ENCODE measurements around the gene GRB10. TPM values are rescaled to one million over a fixed set of nuclear protein-coding genes. Genes with fewer than 3 reads are reported as not detected.

Gene GRB10
- total RNA-seq, 2 donors from 2014 or later = 2.6 to 6.6 TPM

GRCh38 chr7:50681432-50682045, 101.2 kb downstream of the GRB10 start:
- ATAC-seq (no peak), DNase-seq (ENCODE audit: low spot score in 2 of 2) (no peak)
- Mint-ChIP-seq H3K27ac (no peak overlapping the region), H3K36me3 (no peaks in the 10 kb centered on the region), H3K9me3 (no peaks in the 10 kb centered on the region)

DNA sequence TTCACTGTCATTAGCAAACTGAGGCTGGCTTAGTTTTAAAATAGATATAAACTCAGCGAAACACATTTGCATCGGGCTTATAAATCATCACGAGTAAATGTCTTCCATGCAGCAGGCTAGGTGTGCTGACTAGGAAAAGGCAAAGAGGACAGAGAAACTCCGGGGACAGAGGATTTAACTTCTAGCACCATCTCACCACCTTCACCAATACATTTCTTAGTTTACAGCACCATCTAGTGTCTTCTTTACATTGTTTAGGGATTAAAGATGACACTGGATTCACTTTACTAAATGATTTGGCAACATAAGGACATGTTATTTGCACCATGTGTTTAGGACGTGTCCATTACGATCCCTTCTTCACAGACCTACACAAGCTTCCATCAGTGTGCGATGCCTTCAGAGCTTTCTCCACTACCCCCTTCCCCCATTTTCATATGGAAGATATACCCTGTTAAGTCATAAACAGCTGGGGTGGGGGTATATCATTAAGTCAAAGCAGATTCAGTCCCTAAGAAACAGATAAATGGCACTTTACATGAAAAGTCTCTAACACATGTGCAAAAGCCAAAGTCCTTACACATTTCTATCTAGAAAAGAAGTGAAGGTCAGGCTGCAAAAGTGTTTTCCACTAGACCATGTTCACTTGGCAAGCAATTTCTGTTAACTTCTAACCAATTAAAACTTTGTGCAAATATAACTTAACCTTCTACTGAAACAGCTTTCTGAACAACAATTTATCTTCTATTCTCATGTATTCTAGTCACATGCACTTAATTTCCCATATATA, 103.3 kb downstream of the GRB10 start:
- ATAC-seq = peak; percentile 61 to 84
- no peak for DNase-seq (ENCODE audit: low spot score in 2 of 2)
- Mint-ChIP-seq H3K9me3 (no peaks in the 10 kb centered on the region), H3K36me3 (no peaks in the 10 kb centered on the region), H3K27ac (no peak overlapping the region)

- ATAC-seq (no peak), DNase-seq (ENCODE audit: low spot score in 2 of 2) (no peak)
- Mint-ChIP-seq H3K27ac (no peak overlapping the region), H3K36me3 (no peaks in the 10 kb centered on the region), H3K9me3 (no peaks in the 10 kb centered on the region)
Observed at GRCh38 chr7:50678586-50678985, 104.1 kb downstream of the GRB10 start.

- no peaks in the 10 kb centered on the region for H3K9me3 Mint-ChIP-seq
- ATAC-seq = no peak
- no peak overlapping the region for H3K27ac Mint-ChIP-seq
- H3K36me3 Mint-ChIP-seq = no peaks in the 10 kb centered on the region
- no peak for DNase-seq (ENCODE audit: low spot score in 2 of 2)
Observed at GRCh38 chr7:50677638-50677996, 105.1 kb downstream of the GRB10 start.

GRCh38 chr7:50676740-50677637, 105.7 kb downstream of the GRB10 start:
- DNase-seq (ENCODE audit: low spot score in 2 of 2) (no peak), ATAC-seq (no peak)
- Mint-ChIP-seq H3K9me3 (no peaks in the 10 kb centered on the region), H3K27ac (no peak overlapping the region), H3K36me3 (no peaks in the 10 kb centered on the region)

DNA sequence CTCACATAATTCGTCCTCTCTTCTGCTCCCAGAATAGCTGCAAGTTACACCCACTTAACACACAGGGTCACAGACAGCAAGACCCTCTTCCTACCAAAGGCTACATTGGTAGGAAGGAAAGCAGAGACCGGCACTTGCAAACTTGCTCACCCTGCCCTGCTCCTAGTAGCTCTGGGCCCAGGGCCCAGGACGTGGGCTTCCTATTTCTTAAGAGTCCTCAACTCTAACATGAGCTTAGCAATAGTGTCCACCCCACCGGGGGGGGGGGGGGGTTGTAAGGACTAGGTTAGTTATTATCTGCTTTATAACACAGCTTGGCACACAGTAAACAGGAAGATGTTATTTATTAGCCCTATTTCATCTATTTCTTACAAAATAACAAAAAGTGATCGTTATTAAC, 106.6 kb downstream of the GRB10 start:
- Mint-ChIP-seq H3K27ac (no peak overlapping the region), H3K9me3 (no peaks in the 10 kb centered on the region), H3K36me3 (no peaks in the 10 kb centered on the region)
- ATAC-seq (no peak), DNase-seq (ENCODE audit: low spot score in 2 of 2) (no peak)

- H3K27ac Mint-ChIP-seq = no peak overlapping the region
Observed at GRCh38 chr7:50674896-50675835, 107.5 kb downstream of the GRB10 start.

GRCh38 chr7:50674299-50674698, 108.4 kb downstream of the GRB10 start:
- H3K9me3 Mint-ChIP-seq = no peaks in the 10 kb centered on the region
- H3K27ac Mint-ChIP-seq = no peak overlapping the region
- DNase-seq (ENCODE audit: low spot score in 2 of 2) (no peak), ATAC-seq (no peak)
- no peaks in the 10 kb centered on the region for H3K36me3 Mint-ChIP-seq

More at GRCh38 chr7:50674896-50675835, 107.5 kb downstream of the GRB10 start:
- no peaks in the 10 kb centered on the region for H3K36me3 Mint-ChIP-seq
- no peak for DNase-seq (ENCODE audit: low spot score in 2 of 2)
- no peak for ATAC-seq
- no peaks in the 10 kb centered on the region for H3K9me3 Mint-ChIP-seq

GRCh38 chr7:50673096-50673495, 109.6 kb downstream of the GRB10 start:
- no peaks in the 10 kb centered on the region for H3K36me3 Mint-ChIP-seq
- H3K27ac Mint-ChIP-seq = no peak overlapping the region
- ATAC-seq (no peak), DNase-seq (ENCODE audit: low spot score in 2 of 2) (no peak)
- no peaks in the 10 kb centered on the region for H3K9me3 Mint-ChIP-seq

GRCh38 chr7:50672045-50672444, 110.7 kb downstream of the GRB10 start:
- H3K27ac Mint-ChIP-seq = no peak overlapping the region
- H3K9me3 Mint-ChIP-seq = no peaks in the 10 kb centered on the region
- DNase-seq (ENCODE audit: low spot score in 2 of 2) (no peak), ATAC-seq (no peak)
- H3K36me3 Mint-ChIP-seq = no peaks in the 10 kb centered on the region

- Mint-ChIP-seq H3K36me3 (no peaks in the 10 kb centered on the region), H3K27ac (no peak overlapping the region), H3K9me3 (no peaks in the 10 kb centered on the region)
- DNase-seq (ENCODE audit: low spot score in 2 of 2) (no peak), ATAC-seq (no peak)
Observed at GRCh38 chr7:50671386-50671785, 111.3 kb downstream of the GRB10 start.

DNA sequence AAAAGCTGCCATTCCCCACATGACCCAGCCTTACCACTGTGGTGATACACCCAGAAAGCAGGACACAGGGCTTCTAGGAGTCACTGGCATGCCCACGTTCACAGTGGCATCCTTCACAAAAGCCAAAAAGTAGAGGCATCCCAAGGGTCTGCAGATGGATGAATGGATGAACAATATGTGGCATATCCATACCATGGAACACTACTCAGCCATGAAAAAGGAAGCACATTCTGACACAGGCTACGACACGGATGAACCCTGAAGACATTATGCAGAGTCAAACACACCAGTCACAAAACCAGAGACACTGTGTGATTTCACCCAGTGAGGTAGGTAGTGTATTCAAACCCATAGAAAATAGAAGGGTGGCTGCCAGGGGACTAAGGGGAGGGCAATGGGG, 112.8 kb downstream of the GRB10 start:
- no peaks in the 10 kb centered on the region for H3K36me3 Mint-ChIP-seq
- H3K27ac Mint-ChIP-seq = no peak overlapping the region
- no peak for DNase-seq (ENCODE audit: low spot score in 2 of 2)
- ATAC-seq = no peak
- H3K9me3 Mint-ChIP-seq = no peaks in the 10 kb centered on the region

DNA sequence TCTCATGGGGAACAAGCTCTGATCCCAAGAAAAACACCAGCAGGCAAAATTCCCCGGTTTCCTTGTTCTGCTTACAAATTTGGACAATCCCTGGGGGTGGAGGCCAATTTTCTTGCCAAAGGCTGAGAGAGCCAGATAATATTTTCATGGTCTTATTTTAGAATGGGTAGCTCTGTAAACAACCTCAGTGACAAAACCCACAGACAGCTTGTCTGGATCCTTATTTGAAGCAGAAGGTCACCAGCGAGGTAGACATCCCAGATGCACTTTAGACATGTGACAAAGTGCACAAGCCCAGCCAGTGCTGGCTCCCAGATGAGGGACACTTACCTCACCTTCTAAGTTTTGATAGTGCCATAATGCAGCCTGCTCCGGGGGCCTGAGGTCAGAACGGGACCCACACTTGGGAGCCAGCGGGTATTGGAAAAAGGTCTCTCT, 114.9 kb downstream of the GRB10 start:
- DNase-seq (ENCODE audit: low spot score in 2 of 2) (no peak), ATAC-seq (no peak)
- Mint-ChIP-seq H3K9me3 (no peaks in the 10 kb centered on the region), H3K36me3 (no peaks in the 10 kb centered on the region), H3K27ac (no peak overlapping the region)

DNA sequence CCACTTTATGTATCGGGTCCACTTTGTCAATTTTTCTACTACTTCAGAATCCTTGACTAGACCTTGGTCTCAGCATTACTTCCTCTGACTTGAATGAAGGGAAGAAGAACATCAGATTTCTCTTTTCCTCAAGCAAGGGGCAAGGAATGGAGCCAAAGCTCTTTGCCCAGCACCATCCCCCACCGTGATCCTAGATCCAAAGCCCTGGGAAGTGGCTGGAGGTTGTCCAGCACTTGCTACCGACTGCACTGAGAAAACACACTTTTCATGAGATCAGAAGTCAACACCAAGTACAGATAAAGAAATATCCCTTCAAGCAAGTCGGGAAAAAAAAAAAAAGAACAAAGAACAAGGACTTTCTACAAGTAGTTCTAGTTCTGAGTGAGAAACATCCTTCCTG, 115.4 kb downstream of the GRB10 start:
- no peaks in the 10 kb centered on the region for H3K36me3 Mint-ChIP-seq
- H3K9me3 Mint-ChIP-seq = no peaks in the 10 kb centered on the region
- DNase-seq (ENCODE audit: low spot score in 2 of 2) (no peak), ATAC-seq (no peak)
- H3K27ac Mint-ChIP-seq = no peak overlapping the region

GRCh38 chr7:50666124-50666496, 116.6 kb downstream of the GRB10 start:
- no peaks in the 10 kb centered on the region for H3K9me3 Mint-ChIP-seq
- no peaks in the 10 kb centered on the region for H3K36me3 Mint-ChIP-seq
- DNase-seq (ENCODE audit: low spot score in 2 of 2) (no peak), ATAC-seq (no peak)
- H3K27ac Mint-ChIP-seq = no peak overlapping the region

- H3K27ac Mint-ChIP-seq = no peak overlapping the region
- H3K9me3 Mint-ChIP-seq = no peaks in the 10 kb centered on the region
- DNase-seq (ENCODE audit: low spot score in 2 of 2) (no peak), ATAC-seq (no peak)
- no peaks in the 10 kb centered on the region for H3K36me3 Mint-ChIP-seq
Observed at GRCh38 chr7:50665403-50666123, 117.1 kb downstream of the GRB10 start.
